Subcutaneous adipose tissue (tissue), 4 donors: Measurements from ENCODE around the gene PARN. TPM values are rescaled to one million over a fixed set of nuclear protein-coding genes. Genes with fewer than 3 reads are reported as not detected.

Experiments used
- total RNA-seq, 4 donors: library from RNA; depleted of rRNA; stranded (reverse); fragments of >200 nt; gene quantifications; one replicate each; pipeline ENCODE4 v1.1.0, GENCODE V29; 2016
- TF ChIP-seq, protein P1 (sequence below): fragments of 450-650 bp; IDR thresholded peaks from one replicate; pipeline ENCODE4 v1.5.1; 2016; ENCODE audit warnings: low read depth, mild to moderate bottlenecking, control low read depth, antibody characterized with exemption, moderate library complexity

The PARN gene
- total RNA-seq, 4 donors from 2014 or later = 37.1 to 46.3 (median 39.9) TPM

DNA sequence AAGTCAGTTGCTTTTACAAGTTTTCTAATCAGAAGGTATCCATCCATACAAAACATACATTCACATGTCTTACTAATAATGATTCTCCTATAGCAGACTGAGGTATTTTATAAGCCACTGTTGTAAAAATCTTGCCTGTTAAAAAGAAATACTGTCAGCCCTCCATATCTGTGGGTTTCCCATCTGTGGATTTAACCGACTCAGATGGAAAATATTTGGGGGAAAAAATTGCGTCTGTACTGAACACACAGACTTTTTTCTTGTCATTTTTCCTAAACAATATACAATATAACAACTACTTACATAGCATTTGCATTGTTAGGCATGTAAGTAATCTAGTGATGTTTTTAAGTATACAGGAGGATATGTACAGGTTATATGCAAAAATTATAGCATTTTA, 90.4 kb downstream of the PARN start:
- TF ChIP-seq, protein P1, sequence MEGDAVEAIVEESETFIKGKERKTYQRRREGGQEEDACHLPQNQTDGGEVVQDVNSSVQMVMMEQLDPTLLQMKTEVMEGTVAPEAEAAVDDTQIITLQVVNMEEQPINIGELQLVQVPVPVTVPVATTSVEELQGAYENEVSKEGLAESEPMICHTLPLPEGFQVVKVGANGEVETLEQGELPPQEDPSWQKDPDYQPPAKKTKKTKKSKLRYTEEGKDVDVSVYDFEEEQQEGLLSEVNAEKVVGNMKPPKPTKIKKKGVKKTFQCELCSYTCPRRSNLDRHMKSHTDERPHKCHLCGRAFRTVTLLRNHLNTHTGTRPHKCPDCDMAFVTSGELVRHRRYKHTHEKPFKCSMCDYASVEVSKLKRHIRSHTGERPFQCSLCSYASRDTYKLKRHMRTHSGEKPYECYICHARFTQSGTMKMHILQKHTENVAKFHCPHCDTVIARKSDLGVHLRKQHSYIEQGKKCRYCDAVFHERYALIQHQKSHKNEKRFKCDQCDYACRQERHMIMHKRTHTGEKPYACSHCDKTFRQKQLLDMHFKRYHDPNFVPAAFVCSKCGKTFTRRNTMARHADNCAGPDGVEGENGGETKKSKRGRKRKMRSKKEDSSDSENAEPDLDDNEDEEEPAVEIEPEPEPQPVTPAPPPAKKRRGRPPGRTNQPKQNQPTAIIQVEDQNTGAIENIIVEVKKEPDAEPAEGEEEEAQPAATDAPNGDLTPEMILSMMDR = no peak

DNA sequence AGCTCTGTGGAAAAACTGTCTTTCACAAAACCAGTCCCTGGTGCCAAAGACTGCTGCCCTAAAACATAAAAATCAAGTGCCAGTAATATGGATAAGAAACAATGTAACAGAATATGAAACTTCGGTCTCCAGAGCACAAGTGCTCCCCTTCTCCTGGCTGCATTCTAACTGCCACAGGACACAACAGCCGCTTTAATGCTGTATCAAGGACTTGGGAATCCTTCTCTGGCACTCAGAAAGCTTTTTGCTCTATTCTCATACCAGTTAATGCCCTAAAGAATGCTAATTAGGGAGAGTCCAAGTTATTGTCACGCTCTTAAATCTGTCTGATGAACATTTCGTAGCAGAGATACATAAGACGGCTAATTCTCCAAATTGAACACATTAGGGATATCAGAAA, 90.9 kb downstream of the PARN start:
- TF ChIP-seq, protein P1 = no peak

DNA sequence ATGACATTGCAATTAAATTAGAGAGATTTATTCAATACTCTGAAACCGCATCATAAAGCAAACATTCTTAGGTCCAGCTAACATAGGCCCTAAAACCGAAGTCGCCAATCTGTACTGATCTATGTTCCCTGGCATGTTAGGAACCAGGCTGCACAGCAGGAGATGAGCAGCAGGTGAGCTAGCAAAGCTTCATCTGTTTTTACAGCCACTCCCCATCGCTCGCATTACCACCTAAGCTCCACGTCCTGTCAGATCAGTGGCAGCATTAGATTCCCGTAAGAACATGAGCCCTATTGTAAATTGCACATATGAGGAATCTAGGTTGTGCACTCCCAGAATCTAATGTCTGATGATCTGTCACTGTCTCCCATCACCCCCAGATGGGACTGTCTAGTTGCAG, 91.5 kb downstream of the PARN start:
- TF ChIP-seq, protein P1 = no peak

DNA sequence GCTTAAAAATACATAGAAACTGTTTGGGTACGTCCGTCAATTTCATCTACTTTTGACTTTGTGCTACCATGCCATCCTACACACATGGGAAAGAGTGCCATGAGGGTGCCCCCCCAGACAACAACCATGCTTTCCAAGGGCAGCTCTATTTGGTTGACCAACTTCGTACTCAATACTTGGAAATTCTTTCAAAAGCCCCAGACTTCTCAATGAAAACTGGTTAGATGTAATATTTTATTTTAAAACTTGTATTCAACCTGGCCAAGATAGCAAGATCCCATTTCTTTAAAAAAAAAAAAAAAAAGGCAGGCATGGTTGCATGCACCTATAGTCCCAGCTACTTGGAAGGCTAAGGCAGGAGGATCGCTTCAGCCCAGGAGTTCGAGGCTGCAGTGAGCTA, 98.4 kb downstream of the PARN start:
- TF ChIP-seq, protein P1 = no peak

GRCh38 chr16:14531101-14531500, 99.0 kb downstream of the PARN start:
- TF ChIP-seq, protein P1 = no peak

GRCh38 chr16:14530046-14530445, 100.0 kb downstream of the PARN start:
- TF ChIP-seq, protein P1 = no peak

- TF ChIP-seq, protein P1 = no peak
Observed at GRCh38 chr16:14529010-14529669, 100.9 kb downstream of the PARN start.
